Hematopoietic multipotent progenitor cell treated with erythropoietin and hydrocortisone succinate and interleukin-3 and kit ligand, for 4 days (in vitro differentiated cells): ENCODE data around the gene SEC31B.
A peak's percentile ranks its signal among the peaks of the same experiment; 100 is the strongest.

Source experiments
- DNase-seq: peaks from one replicate; pipeline ENCODE4 v3.0.0-alpha.2; 2015

Gene SEC31B

GRCh38 chr10:100519311-100520051, at the start of gene SEC31B:
Gene SEC31B (minus strand): TSS chr10:100519861. CDS start chr10:100516952, 2,909 bp downstream.
- DNase-seq, result no peak

- no peak for DNase-seq
These were observed 49.3 kb upstream of the SEC31B start for GRCh38 chr10:100568912-100569311.

- no peak for DNase-seq
These were observed 48.2 kb upstream of the SEC31B start for GRCh38 chr10:100567826-100568225.

GRCh38 chr10:100567249-100567648, 47.6 kb upstream of the SEC31B start:
- DNase-seq, result no peak

- DNase-seq, result no peak
These were observed 46.9 kb upstream of the SEC31B start for GRCh38 chr10:100566561-100566960.

- DNase-seq, result no peak
These were observed 45.7 kb upstream of the SEC31B start for GRCh38 chr10:100565206-100565985.

- peak; percentile 93 for DNase-seq
These were observed 42.5 kb upstream of the SEC31B start for GRCh38 chr10:100562008-100562672.

- DNase-seq, result no peak
These were observed 41.3 kb upstream of the SEC31B start for GRCh38 chr10:100561005-100561404.

- DNase-seq, result no peak
These were observed 40.6 kb upstream of the SEC31B start for GRCh38 chr10:100560248-100560647.

GRCh38 chr10:100554902-100555301, 35.2 kb upstream of the SEC31B start:
- no peak for DNase-seq

- no peak for DNase-seq
These were observed 34.3 kb upstream of the SEC31B start for GRCh38 chr10:100553929-100554328.

GRCh38 chr10:100551738-100552137, 32.1 kb upstream of the SEC31B start:
- DNase-seq, result no peak

- DNase-seq, result peak; percentile 48
These were observed 31.5 kb upstream of the SEC31B start for GRCh38 chr10:100551196-100551595.

GRCh38 chr10:100544950-100545349, 25.3 kb upstream of the SEC31B start:
- no peak for DNase-seq

GRCh38 chr10:100537475-100537874, 17.8 kb upstream of the SEC31B start:
- DNase-seq, result no peak

- DNase-seq, result peak; percentile 99
These were observed 16.2 kb upstream of the SEC31B start, which contains the start of gene HIF1AN for GRCh38 chr10:100535715-100536353. Gene HIF1AN (plus strand): TSS chr10:100535943. CDS start chr10:100535959, 16 bp downstream.

- DNase-seq, result no peak
These were observed 15.7 kb upstream of the SEC31B start for GRCh38 chr10:100535338-100535714.

GRCh38 chr10:100534726-100535125, 15.1 kb upstream of the SEC31B start:
- DNase-seq, result no peak

GRCh38 chr10:100531761-100532160, 12.1 kb upstream of the SEC31B start:
- peak; percentile 33 for DNase-seq

GRCh38 chr10:100529475-100530298, 10.0 kb upstream of the SEC31B start, which contains the start of gene NDUFB8:
Gene NDUFB8 (minus strand): TSS chr10:100529871. CDS start chr10:100529851, 20 bp downstream.
- DNase-seq, result peak; percentile 94

- peak; percentile 39 for DNase-seq
These were observed 9.3 kb upstream of the SEC31B start for GRCh38 chr10:100528921-100529474.
